HT1080 (cell line): Measurements from ENCODE around the gene OR4C5. TPM values are rescaled to one million over a fixed set of nuclear protein-coding genes. Genes with fewer than 3 reads are reported as not detected.
"Not testable (repeated sequence)": the region's sequence is repeated elsewhere in the genome, so short reads cannot be mapped to it uniquely, and the experiment has no call there.

Experiments
- DNase-seq: peaks from one replicate; pipeline ENCODE4 v3.0.0-alpha.2; 2015; ENCODE audit warnings: low read depth
- polyA plus RNA-seq, 2 experiments: library from polyadenylated mRNA; depleted of rRNA; stranded (reverse); fragments of >200 nt; gene quantifications; 2 replicates each; pipeline ENCODE4 v1.2.3, GENCODE V29; 2015
- total RNA-seq: library from RNA; depleted of rRNA; stranded (reverse); fragments of >200 nt; shearing (Covaris generic); gene quantifications from 2 replicates; pipeline ENCODE4 v1.2.3, GENCODE V29; 2014; rRNA removed

Gene OR4C5
- total RNA-seq = not detected in 2 replicates
- not detected in 2 replicates for polyA plus RNA-seq (2015; cell fraction: cytosol; rRNA removed)
- polyA plus RNA-seq (2015; cell fraction: nucleus; rRNA removed) = not detected in 2 replicates

GRCh38 chr11:48366365-48366764 is at the start of gene OR4C5:
Gene OR4C5 (minus strand): TSS chr11:48366465. CDS start chr11:48366465, 0 bp downstream.
- DNase-seq = no peak

GRCh38 chr11:48384670-48385069 is 18.4 kb upstream of the OR4C5 start:
- no peak for DNase-seq

- DNase-seq = not testable (repeated sequence)
Observed at GRCh38 chr11:48384151-48384550, 17.9 kb upstream of the OR4C5 start.

- DNase-seq = not testable (repeated sequence)
Observed at GRCh38 chr11:48361289-48361688, 5.0 kb downstream of the OR4C5 start.

- no peak for DNase-seq
Observed at GRCh38 chr11:48354677-48355076, 11.6 kb downstream of the OR4C5 start.

- DNase-seq = no peak
Observed at GRCh38 chr11:48354013-48354412, 12.3 kb downstream of the OR4C5 start.

GRCh38 chr11:48346286-48346685 is 20.0 kb downstream of the OR4C5 start:
- not testable (repeated sequence) for DNase-seq

- not testable (repeated sequence) for DNase-seq
Observed at GRCh38 chr11:48342505-48342904, 23.8 kb downstream of the OR4C5 start.

GRCh38 chr11:48341466-48341865 is 24.8 kb downstream of the OR4C5 start:
- no peak for DNase-seq

- DNase-seq = not testable (repeated sequence)
Observed at GRCh38 chr11:48324620-48325019, 41.6 kb downstream of the OR4C5 start, which contains the start of gene OR4C3. Gene OR4C3 (plus strand): TSS chr11:48324920. CDS start chr11:48325022, 102 bp downstream.

- not testable (repeated sequence) for DNase-seq
Observed at GRCh38 chr11:48319813-48320212, 46.5 kb downstream of the OR4C5 start.

Other genes with a start within 250 kb of the OR4C5 start
- not detected in 2 replicates for gene OR4B1, start 149.7 kb downstream of the OR4C5 start, total RNA-seq
- gene OR4X2, start 121.4 kb downstream of the OR4C5 start, total RNA-seq = not detected in 2 replicates
- not detected in 2 replicates for gene OR4X1, start 102.6 kb downstream of the OR4C5 start, total RNA-seq
- gene OR4S1, start 60.2 kb downstream of the OR4C5 start, total RNA-seq = not detected in 2 replicates
- gene OR4C3, start 41.5 kb downstream of the OR4C5 start, total RNA-seq = not detected in 2 replicates
- not detected in 2 replicates for gene OR4A47, start 122.3 kb upstream of the OR4C5 start, total RNA-seq